Keratinocyte (primary cell): ENCODE results near the gene AGAP1.

Experiments used
- EZH2 ChIP-seq: IDR thresholded peaks from one replicate; pipeline ENCODE4 v1.6.1; 2012; ENCODE audit warnings: inconsistent platforms, mild to moderate bottlenecking, low read length, moderate library complexity
- TF ChIP-seq, protein P1 (sequence below), 3 experiments: IDR thresholded peaks in 1 of 3; conservative IDR thresholded peaks in 1 of 3; optimal IDR thresholded peaks in 1 of 3; 2 replicates in 2 of 3; 3 replicates in 1 of 3; pipeline versions ENCODE3 to v1.5.1; 2011; ENCODE audit warnings: low read length in 3 of 3, mild to moderate bottlenecking in 3 of 3, moderate library complexity in 2 of 3, control low read depth in 1 of 3, inconsistent platforms in 1 of 3; ENCODE audit not compliant: insufficient read depth in 2 of 3; ENCODE audit errors: extremely low read depth in 1 of 3

DNA sequence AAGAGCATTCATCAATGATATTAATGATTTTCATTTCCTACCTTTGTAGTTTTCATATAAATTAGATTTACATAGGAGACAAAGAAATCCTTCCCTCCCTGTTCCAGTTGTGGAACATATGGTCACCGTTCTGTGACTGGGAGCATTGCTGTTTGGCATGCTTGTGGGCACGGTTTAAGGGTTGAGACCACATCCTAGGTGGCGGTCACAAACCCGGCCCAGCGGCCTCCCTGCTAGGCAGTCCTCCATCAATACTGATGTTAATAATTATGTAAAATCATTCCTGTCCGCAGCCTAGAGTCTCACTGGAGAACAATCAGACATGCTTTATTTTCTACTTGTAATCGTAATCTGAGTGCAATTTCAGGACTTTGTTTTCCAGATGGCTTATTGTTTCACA lies 117.9 kb downstream of the AGAP1 start:
- TF ChIP-seq, protein P1, sequence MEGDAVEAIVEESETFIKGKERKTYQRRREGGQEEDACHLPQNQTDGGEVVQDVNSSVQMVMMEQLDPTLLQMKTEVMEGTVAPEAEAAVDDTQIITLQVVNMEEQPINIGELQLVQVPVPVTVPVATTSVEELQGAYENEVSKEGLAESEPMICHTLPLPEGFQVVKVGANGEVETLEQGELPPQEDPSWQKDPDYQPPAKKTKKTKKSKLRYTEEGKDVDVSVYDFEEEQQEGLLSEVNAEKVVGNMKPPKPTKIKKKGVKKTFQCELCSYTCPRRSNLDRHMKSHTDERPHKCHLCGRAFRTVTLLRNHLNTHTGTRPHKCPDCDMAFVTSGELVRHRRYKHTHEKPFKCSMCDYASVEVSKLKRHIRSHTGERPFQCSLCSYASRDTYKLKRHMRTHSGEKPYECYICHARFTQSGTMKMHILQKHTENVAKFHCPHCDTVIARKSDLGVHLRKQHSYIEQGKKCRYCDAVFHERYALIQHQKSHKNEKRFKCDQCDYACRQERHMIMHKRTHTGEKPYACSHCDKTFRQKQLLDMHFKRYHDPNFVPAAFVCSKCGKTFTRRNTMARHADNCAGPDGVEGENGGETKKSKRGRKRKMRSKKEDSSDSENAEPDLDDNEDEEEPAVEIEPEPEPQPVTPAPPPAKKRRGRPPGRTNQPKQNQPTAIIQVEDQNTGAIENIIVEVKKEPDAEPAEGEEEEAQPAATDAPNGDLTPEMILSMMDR (optimal IDR thresholded peaks at IDR 0.05 in 1 of 3, IDR thresholded peaks at IDR 0.05 in 1 of 3, conservative IDR thresholded peaks at IDR 0.05 in 1 of 3; ENCODE audit: extremely low read depth in 1 of 3, insufficient read depth in 2 of 3, low read length in 3 of 3), result no peak
- TF ChIP-seq EZH2, result no peak
